GM10266 (cell line): ENCODE results near the gene MCF2L.

Experiments used
- DNase-seq: peaks from one replicate; pipeline ENCODE4 v3.0.0; 2012; ENCODE audit errors: extremely low spot score
- TF ChIP-seq, protein P1 (sequence below): IDR thresholded peaks from 2 replicates; pipeline ENCODE4 v1.5.1; 2012; ENCODE audit warnings: mild to moderate bottlenecking, low read depth; ENCODE audit not compliant: control insufficient read depth, insufficient read depth; ENCODE audit errors: missing control alignments

Gene MCF2L

DNA sequence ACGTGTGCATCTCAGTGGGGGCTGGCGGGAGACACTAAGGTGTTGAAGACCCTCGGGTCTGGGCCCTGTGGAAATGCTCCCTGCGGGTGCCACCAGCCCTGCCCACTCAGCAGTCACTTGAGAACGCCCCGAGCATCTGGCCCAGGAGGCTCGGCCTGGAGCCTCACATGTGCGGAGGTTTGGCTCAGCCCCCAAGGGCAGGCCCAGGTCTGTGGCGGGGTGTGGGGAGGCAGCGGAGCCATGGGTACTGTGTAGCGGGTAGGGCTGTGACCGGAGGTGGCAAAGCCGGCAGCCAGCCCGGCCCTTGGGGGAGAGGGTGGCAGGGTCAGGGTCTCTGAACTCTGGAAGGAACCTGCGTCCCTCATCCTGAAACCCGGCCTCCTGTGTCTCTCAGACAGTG lies 37.6 kb downstream of the MCF2L start:
- no peak for DNase-seq
- TF ChIP-seq, protein P1, sequence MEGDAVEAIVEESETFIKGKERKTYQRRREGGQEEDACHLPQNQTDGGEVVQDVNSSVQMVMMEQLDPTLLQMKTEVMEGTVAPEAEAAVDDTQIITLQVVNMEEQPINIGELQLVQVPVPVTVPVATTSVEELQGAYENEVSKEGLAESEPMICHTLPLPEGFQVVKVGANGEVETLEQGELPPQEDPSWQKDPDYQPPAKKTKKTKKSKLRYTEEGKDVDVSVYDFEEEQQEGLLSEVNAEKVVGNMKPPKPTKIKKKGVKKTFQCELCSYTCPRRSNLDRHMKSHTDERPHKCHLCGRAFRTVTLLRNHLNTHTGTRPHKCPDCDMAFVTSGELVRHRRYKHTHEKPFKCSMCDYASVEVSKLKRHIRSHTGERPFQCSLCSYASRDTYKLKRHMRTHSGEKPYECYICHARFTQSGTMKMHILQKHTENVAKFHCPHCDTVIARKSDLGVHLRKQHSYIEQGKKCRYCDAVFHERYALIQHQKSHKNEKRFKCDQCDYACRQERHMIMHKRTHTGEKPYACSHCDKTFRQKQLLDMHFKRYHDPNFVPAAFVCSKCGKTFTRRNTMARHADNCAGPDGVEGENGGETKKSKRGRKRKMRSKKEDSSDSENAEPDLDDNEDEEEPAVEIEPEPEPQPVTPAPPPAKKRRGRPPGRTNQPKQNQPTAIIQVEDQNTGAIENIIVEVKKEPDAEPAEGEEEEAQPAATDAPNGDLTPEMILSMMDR: no peak

DNA sequence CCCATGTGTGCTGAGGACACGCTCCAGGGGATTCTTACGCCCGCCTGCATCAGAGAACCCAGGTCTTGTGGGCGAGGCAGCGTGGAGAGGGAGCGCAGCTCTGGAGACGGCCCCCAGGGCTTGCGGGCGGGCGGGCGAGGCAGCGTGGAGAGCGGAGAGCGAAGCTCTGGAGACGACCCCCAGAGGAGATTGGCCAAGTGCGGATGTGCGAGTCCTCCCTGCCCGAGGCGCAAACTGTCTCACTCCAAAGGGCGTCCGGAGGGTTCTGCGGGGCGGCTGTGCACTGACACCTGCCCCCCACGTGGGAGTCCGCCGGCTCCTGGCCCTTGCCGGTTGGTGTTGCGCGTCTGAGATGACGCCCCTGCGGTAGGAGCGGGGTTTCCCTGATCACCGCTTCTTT lies 39.8 kb downstream of the MCF2L start:
- TF ChIP-seq, protein P1: no peak
- DNase-seq: no peak

DNA sequence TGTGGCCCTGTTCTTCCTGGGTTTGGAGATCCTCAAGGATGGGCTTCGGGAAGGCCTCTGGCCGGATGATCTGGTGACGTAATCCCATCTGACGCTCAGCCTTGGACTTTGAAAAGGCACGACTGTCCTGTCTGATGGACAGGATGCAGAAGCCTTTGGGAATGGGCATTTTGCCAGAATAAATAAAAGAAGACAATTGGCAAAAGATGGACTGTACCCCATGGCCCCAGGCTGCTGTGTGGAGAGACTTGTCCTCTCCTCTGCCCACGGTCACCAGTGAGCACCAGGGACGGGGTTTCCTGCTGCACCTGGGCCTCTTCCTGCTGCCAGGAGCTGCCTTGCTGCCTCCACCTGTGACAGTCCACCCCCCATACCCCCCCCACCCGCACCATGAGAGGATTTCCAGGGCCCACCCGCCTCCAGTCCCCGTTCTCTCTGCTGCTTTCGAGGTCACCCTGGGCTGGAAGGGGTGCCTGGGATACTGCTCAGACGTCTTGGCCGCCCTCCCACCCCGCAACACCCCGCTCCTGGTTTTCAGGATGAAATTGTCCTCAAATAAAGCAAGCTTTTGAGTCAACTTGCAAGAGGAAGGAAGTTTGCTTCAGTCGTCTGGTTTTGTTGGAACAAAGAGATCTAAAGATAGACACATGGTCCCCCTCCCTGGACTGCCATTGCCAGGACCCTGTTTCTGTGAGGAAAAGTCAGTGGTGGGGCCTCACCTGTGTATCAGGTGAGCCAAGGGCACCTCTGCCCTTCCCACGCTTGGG lies 40.9 kb downstream of the MCF2L start:
- DNase-seq: no peak
- TF ChIP-seq, protein P1: no peak

DNA sequence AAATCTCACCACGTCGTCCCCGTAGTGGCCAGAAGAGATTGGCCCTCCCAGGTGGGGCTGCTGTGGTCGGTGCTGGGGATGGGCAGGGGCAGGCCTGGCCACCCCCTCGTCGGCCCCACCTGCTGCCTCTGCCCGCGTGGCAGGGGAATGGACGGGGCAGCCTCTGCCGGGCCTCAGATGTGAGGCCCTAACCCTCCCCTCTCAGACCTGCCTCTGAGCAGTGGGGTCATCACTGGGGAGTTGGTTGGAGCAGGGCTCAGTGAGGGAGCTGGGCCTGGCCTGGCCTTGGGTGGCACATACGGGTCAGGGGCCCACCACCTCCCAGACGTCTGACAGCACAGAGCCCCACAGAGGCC lies 41.5 kb downstream of the MCF2L start:
- DNase-seq: no peak
- TF ChIP-seq, protein P1: no peak

DNA sequence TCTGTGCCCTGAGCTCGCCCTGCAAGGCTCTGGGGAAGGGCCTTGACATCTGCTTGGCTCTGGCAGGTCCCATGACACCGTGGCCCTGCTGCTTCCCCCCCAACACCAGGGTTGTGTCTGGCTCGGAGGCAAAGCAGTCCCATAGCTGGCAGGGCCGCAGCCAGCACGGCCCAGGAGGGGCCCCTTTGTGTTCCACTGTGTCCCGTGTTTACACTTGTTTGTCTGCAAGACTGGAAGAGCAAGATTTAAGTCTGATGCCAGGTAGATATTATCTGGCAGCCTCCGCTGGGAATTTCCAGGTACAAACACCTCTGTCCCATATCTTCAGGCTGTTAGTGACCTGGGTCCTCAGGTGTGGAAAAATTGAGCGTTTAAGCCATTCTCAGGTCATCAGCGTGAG lies 44.3 kb downstream of the MCF2L start:
- TF ChIP-seq, protein P1: no peak
- DNase-seq: no peak

DNA sequence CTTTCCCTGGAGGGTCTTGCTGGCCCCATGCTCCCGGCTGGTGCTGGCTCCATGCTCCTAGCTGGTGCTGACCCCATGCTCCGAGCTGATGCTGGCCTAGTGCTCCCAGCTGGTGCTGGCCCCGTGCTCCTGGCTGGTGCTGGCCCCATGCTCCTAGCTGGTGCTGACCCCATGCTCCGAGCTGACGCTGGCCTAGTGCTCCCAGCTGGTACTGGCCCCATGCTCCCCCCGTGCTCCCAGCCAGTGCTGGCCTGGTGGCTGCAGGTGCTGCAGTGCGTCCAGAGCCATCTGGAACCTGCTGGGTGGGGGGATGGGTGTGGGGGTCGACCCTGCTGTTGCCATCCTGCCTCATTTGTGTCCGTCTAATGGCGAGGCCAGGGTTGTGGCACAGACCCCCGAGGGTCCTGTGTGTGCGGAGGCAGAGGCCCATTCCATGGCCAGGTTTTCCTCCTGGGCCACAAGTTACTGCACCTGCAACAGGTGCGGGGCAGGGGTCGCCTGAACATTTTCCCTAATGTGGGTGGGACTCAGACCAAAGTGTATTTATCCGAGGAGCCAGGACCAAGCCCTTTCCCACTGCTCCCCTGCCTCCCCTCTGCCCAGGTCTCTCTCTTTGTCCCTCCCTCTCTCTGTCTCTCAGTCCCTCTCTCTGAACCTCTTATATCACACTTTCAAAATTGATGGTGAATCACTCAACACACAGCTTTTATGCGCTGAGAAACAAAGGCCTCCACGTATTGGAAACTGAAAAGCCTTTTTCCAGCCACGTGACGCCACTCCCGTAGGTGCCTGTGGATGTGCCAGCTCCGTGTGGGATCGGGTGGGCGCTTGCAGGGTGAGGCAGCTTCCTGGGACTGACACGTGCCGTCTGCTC lies 45.1 kb downstream of the MCF2L start:
- TF ChIP-seq, protein P1: no peak
- no peak for DNase-seq
